Measurements from ENCODE around the gene GPR37L1.
"Not testable (repeated sequence)": the region's sequence is repeated elsewhere in the genome, so short reads cannot be mapped to it uniquely, and the experiment has no call there.

Gene GPR37L1

GRCh38 chr1:202171292-202172014 lies 48.7 kb downstream of the GPR37L1 start:
- no peak for DNase-seq

- DNase-seq: no peak
Measured at GRCh38 chr1:202172015-202172355, 49.3 kb downstream of the GPR37L1 start.

- DNase-seq: no peak
Measured at GRCh38 chr1:202173993-202174392, 51.3 kb downstream of the GPR37L1 start.

GRCh38 chr1:202176949-202177927 lies 54.5 kb downstream of the GPR37L1 start:
- DNase-seq: no peak

GRCh38 chr1:202179828-202180750 lies 57.4 kb downstream of the GPR37L1 start:
- DNase-seq: no peak

GRCh38 chr1:202180751-202181139 lies 58.0 kb downstream of the GPR37L1 start:
- DNase-seq: not testable (repeated sequence)

GRCh38 chr1:202181586-202181985 lies 58.9 kb downstream of the GPR37L1 start:
- DNase-seq: no peak

- DNase-seq: no peak
Measured at GRCh38 chr1:202182040-202182877, 59.5 kb downstream of the GPR37L1 start.
